K562 (cell line): ENCODE results near the gene OBSL1. TPM values are rescaled to one million over a fixed set of nuclear protein-coding genes. Genes with fewer than 3 reads are reported as not detected.
A peak's percentile ranks its signal among the peaks of the same experiment; 100 is the strongest.

ENCODE experiments used
- ELF1 ChIP-seq: fragments of 200-800 bp; sonication (Bioruptor generic); IDR thresholded peaks from 2 replicates; pipeline ENCODE4 v1.6.1; 2016; ENCODE audit warnings: missing genetic modification characterization, missing compliant biosample characterization
- ETS2 ChIP-seq: IDR thresholded peaks from 2 replicates; pipeline ENCODE4 v1.6.1; 2016; ENCODE audit warnings: borderline replicate concordance, missing genetic modification characterization, mild to moderate bottlenecking, moderate library complexity, missing compliant biosample characterization; ENCODE audit not compliant: poor library complexity, severe bottlenecking
- FOXA1 ChIP-seq: fragments of 450-650 bp; IDR thresholded peaks from 2 replicates; pipeline ENCODE4 v1.6.1; 2016; ENCODE audit warnings: mild to moderate bottlenecking, borderline replicate concordance
- L3MBTL2 ChIP-seq: fragments of 450-650 bp; IDR thresholded peaks from 2 replicates; pipeline ENCODE4 v1.6.1; 2016; ENCODE audit warnings: mild to moderate bottlenecking, moderate library complexity
- MXI1 ChIP-seq: IDR thresholded peaks from 2 replicates; pipeline ENCODE4 v1.6.1; 2011; ENCODE audit warnings: low read depth, mild to moderate bottlenecking, improper control_type of control experiment, low read length
- NFE2L1 ChIP-seq: fragments of 450-650 bp; IDR thresholded peaks from 2 replicates; pipeline ENCODE4 v1.6.1; 2016; ENCODE audit warnings: missing genetic modification characterization, low read depth, mild to moderate bottlenecking, missing compliant biosample characterization, moderate library complexity, borderline replicate concordance
- POLR2B ChIP-seq: fragments of 450-650 bp; IDR thresholded peaks from 2 replicates; pipeline ENCODE4 v1.6.1; 2018; ENCODE audit warnings: low read depth; ENCODE audit not compliant: partially characterized antibody
- POLR3A ChIP-seq: IDR thresholded peaks from 2 replicates; pipeline ENCODE4 v1.6.1; 2011; ENCODE audit warnings: borderline replicate concordance, mild to moderate bottlenecking, moderate library complexity; ENCODE audit not compliant: insufficient read length, insufficient read depth; ENCODE audit errors: extremely low read depth
- POLR3G ChIP-seq: IDR thresholded peaks from 2 replicates; pipeline ENCODE4 v1.6.1; 2011; ENCODE audit not compliant: insufficient read length, insufficient replicate concordance; ENCODE audit errors: extremely low read depth
- SMARCE1 ChIP-seq: fragments of 450-650 bp; IDR thresholded peaks from 2 replicates; pipeline ENCODE4 v1.7.1; 2016; ENCODE audit warnings: mild to moderate bottlenecking
- TRIM24 ChIP-seq, 2 experiments: fragments of 450-650 bp; IDR thresholded peaks; 2 replicates each; pipeline ENCODE4 v1.6.1; 2016
- ZBTB7A ChIP-seq: IDR thresholded peaks from 2 replicates; pipeline ENCODE4 v1.6.1; 2011; ENCODE audit warnings: low read depth, mild to moderate bottlenecking, low read length, moderate library complexity, borderline replicate concordance; ENCODE audit not compliant: control insufficient read depth
- ZKSCAN1 ChIP-seq: fragments of 150-350 bp; IDR thresholded peaks from 2 replicates; pipeline ENCODE4 v1.6.1; 2016; ENCODE audit warnings: low read depth, low read length
- ZNF184 ChIP-seq: sonication (generic); formaldehyde crosslinking; IDR thresholded peaks from 2 replicates; pipeline ENCODE4 v1.5.0; 2020; ENCODE audit warnings: missing genetic modification reagents
- ZNF232 ChIP-seq: sonication (generic); formaldehyde crosslinking; IDR thresholded peaks from 2 replicates; pipeline ENCODE4 v1.8.0; 2022; ENCODE audit warnings: mild to moderate bottlenecking, missing genetic modification reagents
- ZNF239 ChIP-seq: fragments of 250-450 bp; sonication (Bioruptor Pico); IDR thresholded peaks from 2 replicates; pipeline ENCODE4 v1.4.0; 2020; ENCODE audit warnings: mild to moderate bottlenecking
- ZNF408 ChIP-seq: fragments of 250-450 bp; sonication (Bioruptor Pico); IDR thresholded peaks from 2 replicates; pipeline ENCODE4 v1.4.0; 2020; ENCODE audit warnings: low read depth, mild to moderate bottlenecking, moderate library complexity
- ZNF699 ChIP-seq: fragments of 250-450 bp; sonication (Bioruptor Pico); IDR thresholded peaks from 2 replicates; pipeline ENCODE4 v1.8.0; 2021; ENCODE audit warnings: mild to moderate bottlenecking, moderate library complexity; ENCODE audit not compliant: insufficient replicate concordance
- ZNF766 ChIP-seq: fragments of 200-800 bp; sonication (Bioruptor generic); conservative IDR thresholded peaks from 2 replicates; pipeline ENCODE4 v1.6.1; 2016; ENCODE audit warnings: missing genetic modification characterization, missing compliant biosample characterization
- polyA plus RNA-seq, 8 experiments: library from polyadenylated mRNA; depleted of rRNA in 4 of 8; stranded (reverse) in 5 of 8; unstranded in 3 of 8; fragments of >200 nt; fragmentation: Nextera tagmentation in 2 of 8; fragmentation: Illumina TruSeq in 1 of 8; extraction: Ambion mirVana in 2 of 8; extraction: Trizol in 1 of 8; gene quantifications; 2 replicates each; pipeline versions ENCODE4 v1.2.1 to v1.2.3, GENCODE V29; 2011 to 2014; ENCODE audit warnings: inconsistent platforms in 1 of 8, missing spikeins in 1 of 8
- total RNA-seq, 7 experiments: library from RNA; depleted of rRNA in 6 of 7; stranded (reverse); fragments of >200 nt in 6 of 7; fragmentation: Illumina TruSeq in 2 of 7; extraction: Trizol in 2 of 7; gene quantifications; 2 replicates each; pipeline versions ENCODE4 v1.2.1 to v1.2.3, GENCODE V29; 2011 to 2021; ENCODE audit warnings: low replicate concordance in 1 of 7
- TF ChIP-seq, protein P1 (sequence below): IDR thresholded peaks from 2 replicates; pipeline ENCODE4 v1.6.1; 2011; ENCODE audit warnings: borderline replicate concordance, low read depth, mild to moderate bottlenecking, moderate library complexity, low read length; ENCODE audit not compliant: insufficient read depth, poor library complexity, severe bottlenecking
- TF ChIP-seq, protein P2 (sequence below), 2 experiments: fragments of 450-650 bp in 1 of 2; sonication (generic) in 1 of 2; formaldehyde crosslinking in 1 of 2; IDR thresholded peaks in 1 of 2; conservative IDR thresholded peaks in 1 of 2; 2 replicates each; pipeline versions ENCODE4 v1.6.1 to v1.8.1; 2016 to 2023; ENCODE audit warnings: mild to moderate bottlenecking in 2 of 2, moderate library complexity in 2 of 2, inconsistent platforms in 1 of 2, missing genetic modification reagents in 1 of 2
- TF ChIP-seq, protein P3 (sequence below): fragments of 450-650 bp; IDR thresholded peaks from 2 replicates; pipeline ENCODE4 v1.7.1; 2018; ENCODE audit warnings: mild to moderate bottlenecking, low read depth; ENCODE audit not compliant: partially characterized antibody

The OBSL1 gene
- total and polyA plus RNA-seq, 9 of the 15 experiments (the other 6 are each of a cell fraction or from before 2014, with no cell fraction given), result 1.2 to 26.6 (median 8.6) TPM

DNA sequence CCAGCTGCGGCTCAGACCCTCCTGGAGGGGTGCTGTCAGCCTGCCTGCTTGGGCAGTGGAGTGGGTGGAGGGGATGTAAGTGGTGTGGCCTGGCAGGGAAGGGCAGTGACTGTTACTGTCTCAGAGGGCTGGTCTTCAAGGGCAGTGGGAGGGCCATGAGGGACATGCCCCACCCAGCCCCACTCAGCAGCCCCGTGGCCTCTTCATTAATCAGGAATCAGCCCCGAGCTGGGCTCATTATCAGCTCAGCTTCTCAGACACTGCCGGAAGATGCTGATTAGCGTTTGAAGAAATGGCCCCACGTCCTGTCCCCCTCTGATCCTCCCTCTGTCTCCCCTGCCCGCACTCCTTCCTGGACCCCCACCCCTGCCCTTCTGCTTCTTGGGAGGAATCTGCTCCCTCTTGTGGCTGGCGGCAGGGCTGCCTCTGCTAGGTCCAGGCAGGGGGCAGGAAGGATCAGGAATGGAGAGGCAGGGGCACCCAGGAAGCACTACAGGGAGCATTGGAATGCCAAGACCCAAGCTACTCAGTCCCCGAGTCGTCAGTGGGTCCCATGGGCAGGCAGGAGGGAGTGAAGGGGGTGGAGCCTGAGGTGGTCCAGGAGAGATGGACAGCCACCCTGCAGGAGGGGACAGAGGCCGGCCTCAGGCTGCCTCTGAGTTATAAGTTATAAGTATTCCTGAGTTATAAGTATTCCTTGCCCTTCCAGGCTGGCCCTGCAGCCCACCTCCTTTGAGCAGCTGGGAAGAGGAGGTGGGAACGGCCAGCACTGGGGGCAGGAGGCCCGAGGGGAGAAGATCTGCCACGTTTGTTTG, 50.1 kb downstream of the OBSL1 start (continued):
- no peak for TF ChIP-seq POLR3G
- TF ChIP-seq, protein P1, sequence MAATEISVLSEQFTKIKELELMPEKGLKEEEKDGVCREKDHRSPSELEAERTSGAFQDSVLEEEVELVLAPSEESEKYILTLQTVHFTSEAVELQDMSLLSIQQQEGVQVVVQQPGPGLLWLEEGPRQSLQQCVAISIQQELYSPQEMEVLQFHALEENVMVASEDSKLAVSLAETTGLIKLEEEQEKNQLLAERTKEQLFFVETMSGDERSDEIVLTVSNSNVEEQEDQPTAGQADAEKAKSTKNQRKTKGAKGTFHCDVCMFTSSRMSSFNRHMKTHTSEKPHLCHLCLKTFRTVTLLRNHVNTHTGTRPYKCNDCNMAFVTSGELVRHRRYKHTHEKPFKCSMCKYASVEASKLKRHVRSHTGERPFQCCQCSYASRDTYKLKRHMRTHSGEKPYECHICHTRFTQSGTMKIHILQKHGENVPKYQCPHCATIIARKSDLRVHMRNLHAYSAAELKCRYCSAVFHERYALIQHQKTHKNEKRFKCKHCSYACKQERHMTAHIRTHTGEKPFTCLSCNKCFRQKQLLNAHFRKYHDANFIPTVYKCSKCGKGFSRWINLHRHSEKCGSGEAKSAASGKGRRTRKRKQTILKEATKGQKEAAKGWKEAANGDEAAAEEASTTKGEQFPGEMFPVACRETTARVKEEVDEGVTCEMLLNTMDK, result peak; percentile 85
- TF ChIP-seq ELF1 (tag), result peak; percentile 55; the same call in 1 of the 2 replicates
- TF ChIP-seq FOXA1, result no peak
- no peak for TF ChIP-seq ZNF239 (CRISPR knock-in tag)
- TF ChIP-seq POLR2B, result no peak
- TF ChIP-seq TRIM24 (IDR thresholded peaks at IDR 0.05), result peak in 1 of 2 experiments; percentile 31; a peak in 1 of 4 replicates
- no peak for TF ChIP-seq POLR3A
- TF ChIP-seq ETS2, result no peak
- TF ChIP-seq ZNF699, result no peak
- no peak for TF ChIP-seq ZNF408 (CRISPR knock-in tag)
- no peak for TF ChIP-seq ZNF184 (CRISPR knock-in tag)
- TF ChIP-seq, protein P2, sequence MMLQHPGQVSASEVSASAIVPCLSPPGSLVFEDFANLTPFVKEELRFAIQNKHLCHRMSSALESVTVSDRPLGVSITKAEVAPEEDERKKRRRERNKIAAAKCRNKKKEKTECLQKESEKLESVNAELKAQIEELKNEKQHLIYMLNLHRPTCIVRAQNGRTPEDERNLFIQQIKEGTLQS (IDR thresholded peaks at IDR 0.05), result no peak
- TF ChIP-seq, protein P2 (CRISPR knock-in tag; conservative IDR thresholded peaks at IDR 0.05), result no peak
- no peak for TF ChIP-seq ZNF766 (CRISPR knock-in tag)
- 0 out of 2 replicates have a peak, but pooled peaks have one; percentile 27 for TF ChIP-seq SMARCE1
- TF ChIP-seq MXI1, result no peak
- TF ChIP-seq, protein P3, sequence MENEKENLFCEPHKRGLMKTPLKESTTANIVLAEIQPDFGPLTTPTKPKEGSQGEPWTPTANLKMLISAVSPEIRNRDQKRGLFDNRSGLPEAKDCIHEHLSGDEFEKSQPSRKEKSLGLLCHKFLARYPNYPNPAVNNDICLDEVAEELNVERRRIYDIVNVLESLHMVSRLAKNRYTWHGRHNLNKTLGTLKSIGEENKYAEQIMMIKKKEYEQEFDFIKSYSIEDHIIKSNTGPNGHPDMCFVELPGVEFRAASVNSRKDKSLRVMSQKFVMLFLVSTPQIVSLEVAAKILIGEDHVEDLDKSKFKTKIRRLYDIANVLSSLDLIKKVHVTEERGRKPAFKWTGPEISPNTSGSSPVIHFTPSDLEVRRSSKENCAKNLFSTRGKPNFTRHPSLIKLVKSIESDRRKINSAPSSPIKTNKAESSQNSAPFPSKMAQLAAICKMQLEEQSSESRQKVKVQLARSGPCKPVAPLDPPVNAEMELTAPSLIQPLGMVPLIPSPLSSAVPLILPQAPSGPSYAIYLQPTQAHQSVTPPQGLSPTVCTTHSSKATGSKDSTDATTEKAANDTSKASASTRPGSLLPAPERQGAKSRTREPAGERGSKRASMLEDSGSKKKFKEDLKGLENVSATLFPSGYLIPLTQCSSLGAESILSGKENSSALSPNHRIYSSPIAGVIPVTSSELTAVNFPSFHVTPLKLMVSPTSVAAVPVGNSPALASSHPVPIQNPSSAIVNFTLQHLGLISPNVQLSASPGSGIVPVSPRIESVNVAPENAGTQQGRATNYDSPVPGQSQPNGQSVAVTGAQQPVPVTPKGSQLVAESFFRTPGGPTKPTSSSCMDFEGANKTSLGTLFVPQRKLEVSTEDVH, result peak; percentile 36
- TF ChIP-seq L3MBTL2, result peak; percentile 12; the same call in 1 of the 2 replicates
- no peak for TF ChIP-seq NFE2L1
- TF ChIP-seq ZNF232 (CRISPR knock-in tag), result no peak
- no peak for TF ChIP-seq ZKSCAN1
- peak; percentile 97 for TF ChIP-seq ZBTB7A
